IMR-90 (cell line): Measurements from ENCODE around the gene MATK. TPM values are rescaled to one million over a fixed set of nuclear protein-coding genes. Genes with fewer than 3 reads are reported as not detected.

Experiments used
- ATAC-seq: fragments of 200-7000 bp; cut with Tn5 transposase; 2 replicates; pipeline ENCODE4 v1.9.1; 2020; ENCODE audit warnings: low read depth, mild to moderate bottlenecking, moderate library complexity
- BruUV-seq: library from RNA; stranded (reverse); fragments of 400-500 nt; replicated peaks from 2 replicates; lab custom pipeline; 2021; lab: Mats Ljungman, UMichigan
- CTCF ChIA-PET: fragments of 300-600 bp; formaldehyde crosslinking; extraction: SDS; loops from one replicate; lab custom pipeline; 2021; ENCODE audit warnings: antibody characterized with exemption; lab: Yijun Ruan, JAX
- POLR2A ChIA-PET: fragments of 300-600 bp; sonication (Branson Sonifier 250); formaldehyde crosslinking; loops from one replicate; lab custom pipeline; 2022; ENCODE audit warnings: antibody characterized with exemption; ENCODE audit not compliant: unreplicated experiment; lab: Charles Lee
- DNase-seq: peaks from one replicate; pipeline ENCODE4 v3.0.0; 2013
- H2AFZ ChIP-seq: replicated peaks from 2 replicates; pipeline ENCODE3; 2013; ENCODE audit warnings: low read length, mild to moderate bottlenecking; ENCODE audit not compliant: poor library complexity
- H2AK5ac ChIP-seq: 2 replicates; pipeline ENCODE4 v1.6.1; 2013; ENCODE audit warnings: low read depth, low read length, inconsistent platforms
- H2AK9ac ChIP-seq: replicated peaks from 2 replicates; pipeline ENCODE3; 2013; ENCODE audit warnings: mild to moderate bottlenecking, low read depth, low read length, moderate library complexity; ENCODE audit not compliant: poor library complexity
- H2BK120ac ChIP-seq: 2 replicates; pipeline ENCODE4 v1.6.1; 2013; ENCODE audit warnings: low read depth, low read length, inconsistent platforms
- H2BK15ac ChIP-seq: 3 replicates; pipeline ENCODE4 v1.6.1; 2013; ENCODE audit warnings: low read depth, low read length, inconsistent platforms
- H2BK20ac ChIP-seq: 2 replicates; pipeline ENCODE4 v1.6.1; 2013; ENCODE audit warnings: low read depth, mild to moderate bottlenecking, inconsistent platforms, low read length, moderate library complexity
- H2BK5ac ChIP-seq: 2 replicates; pipeline ENCODE4 v1.6.1; 2013; ENCODE audit warnings: mild to moderate bottlenecking, low read depth, low read length, inconsistent platforms; ENCODE audit not compliant: poor library complexity, severe bottlenecking
- H3K14ac ChIP-seq: replicated peaks from 2 replicates; pipeline ENCODE4 v1.6.1; 2013; ENCODE audit warnings: low read depth, low read length, inconsistent platforms
- H3K18ac ChIP-seq: 2 replicates; pipeline ENCODE4 v1.6.1; 2013; ENCODE audit warnings: low read depth, low read length, control low read depth
- H3K23ac ChIP-seq: 2 replicates; pipeline ENCODE4 v1.6.1; 2013; ENCODE audit warnings: low read depth, low read length, inconsistent platforms
- H3K27ac ChIP-seq: 2 replicates; pipeline ENCODE4 v1.5.1; 2013; ENCODE audit warnings: mild to moderate bottlenecking, control low read depth, low read length; ENCODE audit not compliant: insufficient read depth
- H3K27me3 ChIP-seq: 2 replicates; pipeline ENCODE4 v1.6.1; 2013; ENCODE audit warnings: low read length; ENCODE audit not compliant: control insufficient read depth, insufficient read depth
- H3K36me3 ChIP-seq: 2 replicates; pipeline ENCODE4 v1.6.1; 2013; ENCODE audit warnings: low read length, mixed read lengths; ENCODE audit not compliant: control insufficient read depth, insufficient read depth
- H3K4ac ChIP-seq: 2 replicates; pipeline ENCODE4 v1.6.1; 2013; ENCODE audit warnings: low read depth, low read length, inconsistent platforms
- H3K4me1 ChIP-seq: 2 replicates; pipeline ENCODE4 v1.6.1; 2013; ENCODE audit warnings: low read length, mixed read lengths; ENCODE audit not compliant: control insufficient read depth, insufficient read depth
- H3K4me2 ChIP-seq: 2 replicates; pipeline ENCODE4 v1.6.1; 2013; ENCODE audit warnings: low read depth, mild to moderate bottlenecking, control low read depth, low read length, moderate library complexity
- H3K4me3 ChIP-seq: 2 replicates; pipeline ENCODE4 v1.5.1; 2013; ENCODE audit warnings: low read depth, mild to moderate bottlenecking, control low read depth, low read length, moderate library complexity; ENCODE audit not compliant: insufficient read depth
- H3K56ac ChIP-seq: 2 replicates; pipeline ENCODE4 v1.6.1; 2013; ENCODE audit warnings: low read length, inconsistent platforms; ENCODE audit not compliant: insufficient read depth; ENCODE audit errors: extremely low read depth
- H3K79me1 ChIP-seq, 2 experiments: 2 replicates each; pipeline ENCODE4 v1.6.1; 2013; ENCODE audit warnings: low read length in 2 of 2, inconsistent platforms in 1 of 2, low read depth in 1 of 2
- H3K9ac ChIP-seq: 2 replicates; pipeline ENCODE4 v1.6.1; 2013; ENCODE audit warnings: low read depth, low read length, control low read depth
- H3K9me1 ChIP-seq: 2 replicates; pipeline ENCODE4 v1.6.1; 2013; ENCODE audit warnings: low read length, inconsistent platforms; ENCODE audit not compliant: insufficient read depth
- H3K9me3 ChIP-seq: 2 replicates; pipeline ENCODE4 v1.6.1; 2013; ENCODE audit warnings: low read length; ENCODE audit not compliant: control insufficient read depth, insufficient read depth
- H4K20me1 ChIP-seq: 2 replicates; pipeline ENCODE4 v1.6.1; 2013; ENCODE audit warnings: low read length, inconsistent platforms; ENCODE audit not compliant: insufficient read depth
- H4K5ac ChIP-seq: 2 replicates; pipeline ENCODE4 v1.6.1; 2013; ENCODE audit warnings: mild to moderate bottlenecking, low read depth, low read length, control low read depth
- H4K8ac ChIP-seq, 2 experiments: 2 replicates each; pipeline ENCODE4 v1.6.1; 2013; ENCODE audit warnings: low read depth in 2 of 2, low read length in 2 of 2, control low read depth in 1 of 2, inconsistent platforms in 1 of 2
- H4K91ac ChIP-seq: 2 replicates; pipeline ENCODE4 v1.6.1; 2013; ENCODE audit warnings: low read depth, low read length, inconsistent platforms; ENCODE audit not compliant: insufficient read depth
- BHLHE40 ChIP-seq: fragments of 150-350 bp; IDR thresholded peaks from 2 replicates; pipeline ENCODE4 v1.6.1; 2016; ENCODE audit warnings: mild to moderate bottlenecking, low read depth, low read length
- CEBPB ChIP-seq: IDR thresholded peaks from 2 replicates; pipeline ENCODE4 v1.6.1; 2012; ENCODE audit warnings: low read depth, low read length, improper control_type of control experiment
- CTCF ChIP-seq: conservative IDR thresholded peaks from 2 replicates; pipeline ENCODE4 v1.5.1; 2012; ENCODE audit warnings: mild to moderate bottlenecking, low read depth, low read length, improper control_type of control experiment
- FOS ChIP-seq: fragments of 150-350 bp; IDR thresholded peaks from 2 replicates; pipeline ENCODE4 v1.6.1; 2016; ENCODE audit warnings: low read depth, low read length
- MAFK ChIP-seq: IDR thresholded peaks from 2 replicates; pipeline ENCODE4 v1.6.1; 2012; ENCODE audit warnings: low read depth, low read length, improper control_type of control experiment
- MAZ ChIP-seq: IDR thresholded peaks from 2 replicates; pipeline ENCODE4 v1.6.1; 2012; ENCODE audit warnings: low read depth, mild to moderate bottlenecking, low read length, improper control_type of control experiment, moderate library complexity, borderline replicate concordance
- MXI1 ChIP-seq: IDR thresholded peaks from 2 replicates; pipeline ENCODE4 v1.6.1; 2012; ENCODE audit warnings: low read depth, mild to moderate bottlenecking, low read length, moderate library complexity, borderline replicate concordance
- POLR2A ChIP-seq: IDR thresholded peaks from 2 replicates; pipeline ENCODE4 v1.6.1; 2012; ENCODE audit warnings: mild to moderate bottlenecking, low read depth, low read length
- RAD21 ChIP-seq: IDR thresholded peaks from 2 replicates; pipeline ENCODE4 v1.6.1; 2012; ENCODE audit warnings: low read length, improper control_type of control experiment
- RCOR1 ChIP-seq: IDR thresholded peaks from 2 replicates; pipeline ENCODE4 v1.6.1; 2012; ENCODE audit warnings: mild to moderate bottlenecking, low read length, improper control_type of control experiment; ENCODE audit not compliant: insufficient replicate concordance
- RFX5 ChIP-seq: IDR thresholded peaks from 2 replicates; pipeline ENCODE4 v1.8.0; 2012; ENCODE audit warnings: low read depth, mild to moderate bottlenecking, low read length, moderate library complexity
- SMC3 ChIP-seq: fragments of 150-350 bp; IDR thresholded peaks from 2 replicates; pipeline ENCODE4 v1.6.1; 2016; ENCODE audit warnings: low read depth, mild to moderate bottlenecking, antibody characterized with exemption, low read length, moderate library complexity
- USF2 ChIP-seq: fragments of 150-350 bp; IDR thresholded peaks from 2 replicates; pipeline ENCODE4 v1.6.1; 2017; ENCODE audit warnings: mild to moderate bottlenecking, antibody characterized with exemption, low read length, low read depth
- WGBS, 2 experiments: methylation state at CpG; one replicate each; pipeline versions ENCODE4 v1.1.5 to v1.1.7; 2013; ENCODE audit warnings: missing lambda C conversion rate in 2 of 2; ENCODE audit not compliant: insufficient read length in 1 of 2; ENCODE audit errors: extremely low coverage in 2 of 2; 5-methylcytosine and 5-hydroxymethylcytosine counted together
- dilution Hi-C: fragments of 300-500 bp; cut with HindIII; formaldehyde crosslinking; loops from one replicate; pipeline ENCODE4 v1.14.3; 2018; ENCODE audit warnings: low sequenced_read_pairs; ENCODE audit not compliant: unreplicated experiment
- in situ Hi-C: fragments of 300-500 bp; cut with MboI; formaldehyde crosslinking; loops from 3 replicates; pipeline ENCODE4 v1.14.3; 2019; ENCODE audit warnings: low sequenced_read_pairs, inconsistent platforms, mixed read lengths
- intact Hi-C: fragments of 100-400 bp; cut with micrococcal nuclease; formaldehyde crosslinking; loops from 2 replicates; pipeline ENCODE4 v1.10.0; 2022
- polyA plus RNA-seq, 3 experiments: library from polyadenylated mRNA; depleted of rRNA; stranded (reverse); fragments of >200 nt; gene quantifications; 2 replicates each; pipeline ENCODE4 v1.2.3, GENCODE V29; 2012; ENCODE audit warnings: low replicate concordance in 1 of 3
- total RNA-seq: library from RNA; depleted of rRNA; stranded (reverse); fragments of >200 nt; gene quantifications from 2 replicates; pipeline ENCODE4 v1.2.3, GENCODE V29; 2012

MATK gene
- total and polyA plus RNA-seq, 2 of the 4 experiments (the other 2 are of a cell fraction): not detected

- TF ChIP-seq RAD21 (no peak), USF2 (no peak), BHLHE40 (no peak), MAZ (no peak), FOS (no peak), CTCF (no peak), MAFK (no peak), SMC3 (no peak), RCOR1 (no peak), RFX5 (no peak), POLR2A (no peak), MXI1 (no peak), CEBPB (no peak)
- CTCF ChIA-PET: no interaction called here
These were observed 37.2 kb upstream of the MATK start for GRCh38 chr19:3823350-3823713.

More at GRCh38 chr19:3823350-3823713, 37.2 kb upstream of the MATK start:
- Histone ChIP-seq H4K5ac (no peak overlapping the region), H3K56ac (no peak overlapping the region), H3K9ac (no peak overlapping the region), H4K8ac (no peak overlapping the region), H2BK120ac (no peak overlapping the region), H3K36me3 (no peaks in the 10 kb centered on the region), H3K79me1 (no peaks in the 10 kb centered on the region), H3K27ac (no peak overlapping the region), H2BK20ac (no peak overlapping the region), H3K4ac (no peak overlapping the region), H3K14ac (no peak overlapping the region), H3K4me3 (no peak overlapping the region), H4K20me1 (no peaks in the 10 kb centered on the region), H4K91ac (no peak overlapping the region), H3K18ac (no peak overlapping the region), H2BK15ac (no peak overlapping the region), H3K23ac (no peak overlapping the region), H3K4me1 (no peaks in the 10 kb centered on the region), H2AK5ac (no peak overlapping the region), H3K4me2 (no peak overlapping the region), H2AK9ac (no peak overlapping the region), H2AFZ (no peak overlapping the region), H3K9me1 (0 out of 2 replicates have a peak, but pooled peaks cover 2% of the 10 kb centered on the region), H2BK5ac (no peak overlapping the region), H3K9me3 (no peaks in the 10 kb centered on the region), H3K27me3 (peaks cover 12% of the 10 kb centered on the region)
- BruUV-seq: no TSS peak
- ATAC-seq: no peak
- in situ Hi-C loops (no loop called here), intact Hi-C loops (loop anchor here (5.0 kb wide), 1 partner anchor 156 kb away; no protein-coding TSS in a partner anchor), dilution Hi-C loops (no loop called here)
- DNase-seq: no peak
- POLR2A ChIA-PET: no interaction called here
- 86% methylated on average over 5 of the region's 10 CpGs; no CpG with 5 or more reads in 1 of the 2 experiments for WGBS, 2 experiments
